ENCODE results near the gene GSTM3. TPM values are rescaled to one million over a fixed set of nuclear protein-coding genes. Genes with fewer than 3 reads are reported as not detected.
A peak's percentile ranks its signal among the peaks of the same experiment; 100 is the strongest.

GSTM3 gene
- total and polyA plus RNA-seq, 2 of the 13 experiments (the other 11 are each of a cell fraction or from before 2014, with no cell fraction given): 127 to 142 TPM

DNA sequence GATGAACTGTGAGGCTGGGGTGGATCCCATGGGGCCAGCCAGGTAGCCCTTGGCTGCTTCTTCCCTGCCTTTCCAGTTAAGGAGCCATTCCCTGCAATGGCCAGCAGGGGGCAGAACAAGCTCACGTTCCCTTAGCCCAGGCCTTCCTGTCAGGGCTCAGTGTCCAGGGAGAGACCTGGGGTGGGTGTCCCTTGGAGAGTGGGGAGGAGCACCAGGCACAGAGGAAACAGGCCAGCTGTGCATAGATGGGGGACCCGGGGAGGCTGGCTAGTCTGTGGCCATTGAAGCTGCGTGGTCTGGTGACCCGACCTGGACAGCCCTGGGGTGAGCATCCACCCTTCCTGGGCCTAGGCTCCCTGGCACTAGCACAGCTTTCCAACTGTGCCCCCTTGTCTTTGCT lies 36.1 kb upstream of the GSTM3 start:
- Histone ChIP-seq H3K79me2 (ENCODE audit: insufficient read depth, low read length) (no peaks in the 10 kb centered on the region), H3K4me3 (replicated peaks in 1 of 3; ENCODE audit: insufficient read depth in 1 of 3, low read depth in 2 of 3, low read length in 3 of 3) (no peak overlapping the region), H3K9ac (ENCODE audit: insufficient read depth, low read depth, low read length) (no peak overlapping the region), H3K27me3 (ENCODE audit: control insufficient read depth in 1 of 2, insufficient read depth in 2 of 2, low read length in 2 of 2) (no peaks in the 10 kb centered on the region), H2AFZ (ENCODE audit: low read length) (no peak overlapping the region), H4K20me1 (ENCODE audit: insufficient read depth, low read length) (no peaks in the 10 kb centered on the region), H3K4me1 (ENCODE audit: insufficient read depth, low read length) (peaks cover 29% of the 10 kb centered on the region), H3K27ac (ENCODE audit: extremely low read length, insufficient read depth, low read length) (no peak overlapping the region), H3K36me3 (replicated peaks in 1 of 2; ENCODE audit: control insufficient read depth in 1 of 2, insufficient read depth in 2 of 2, low read length in 2 of 2) (no peaks in the 10 kb centered on the region), H3K9me3 (ENCODE audit: low read length) (peaks cover 8% of the 10 kb centered on the region), H3K4me2 (ENCODE audit: low read depth, low read length) (peak overlapping the region; percentile 52)
- ChIA-PET POLR2A (interaction anchor here (1.1 to 2.2 kb wide), 3 partner anchors 13 to 207 kb away, joined by 3 to 19 read pairs (median 8); partner anchors contain the start of genes AHCYL1 and EPS8L3), CTCF (ENCODE audit: low intra/inter-chr PET ratio, low total read pairs) (interaction anchor here (1.1 to 2.7 kb wide), 6 partner anchors 12 to 235 kb away, joined by 3 to 48 read pairs (median 9); partner anchors contain the start of gene AHCYL1)
- WGBS (ENCODE audit: low lambda C conversion rate): no CpG with 5 or more reads among the region's 4 CpGs
- intact Hi-C loops (cut with micrococcal nuclease; ENCODE audit: unreplicated experiment) (loop anchor here (1.0 to 5.0 kb wide), 4 partner anchors 135 to 234 kb away; partner anchors contain the start of genes AHCYL1 and CSF1), in situ Hi-C loops (cut with HindIII; ENCODE audit: extremely low pct_ligation_motif_present, low pct_unique_long_range_greater_than_20kb) (loop anchor here (5.0 kb wide), 1 partner anchor 205 kb away; the partner anchor contains the start of gene AHCYL1)
- ATAC-seq (peak; percentile 87), FAIRE-seq (peak; percentile 94), DNase-seq (ENCODE audit: low spot score) (peak; percentile 76)
- no TSS peak for BruUV-seq (replicated peaks)
- TF ChIP-seq ZNF263 (CRISPR knock-in tag; IDR thresholded peaks at IDR 0.05) (peak; percentile 58; the same call in 1 of the 2 replicates), AKNA (CRISPR knock-in tag; IDR thresholded peaks at IDR 0.05; ENCODE audit: borderline replicate concordance) (no peak), DNMT3B (CRISPR knock-in tag; conservative IDR thresholded peaks at IDR 0.05) (0 out of 2 replicates have a peak, but pooled peaks have one; percentile 47), ZNF740 (CRISPR knock-in tag; IDR thresholded peaks at IDR 0.05) (no peak), ZNF556 (CRISPR knock-in tag; IDR thresholded peaks at IDR 0.05; ENCODE audit: borderline replicate concordance) (peak; percentile 60; the same call in 1 of the 2 replicates), KAT8 (CRISPR knock-in tag; IDR thresholded peaks at IDR 0.05) (0 out of 2 replicates have a peak, but pooled peaks have one; percentile 41), YEATS2 (CRISPR knock-in tag; IDR thresholded peaks at IDR 0.05; ENCODE audit: borderline replicate concordance) (0 out of 2 replicates have a peak, but pooled peaks have one; percentile 12), ZNF614 (CRISPR knock-in tag; IDR thresholded peaks at IDR 0.05; ENCODE audit: borderline replicate concordance) (peak; percentile 16; the same call in 1 of the 2 replicates), SP4 (CRISPR knock-in tag; IDR thresholded peaks at IDR 0.05) (0 out of 2 replicates have a peak, but pooled peaks have one; percentile 20), PHF20 (CRISPR knock-in tag; IDR thresholded peaks at IDR 0.05) (no peak), ZNF225 (CRISPR knock-in tag; IDR thresholded peaks at IDR 0.05) (0 out of 2 replicates have a peak, but pooled peaks have one; percentile 56), FOSL2 (CRISPR knock-in tag; IDR thresholded peaks at IDR 0.05) (peak; percentile 48), LCORL (IDR thresholded peaks at IDR 0.05) (no peak), LCORL (CRISPR knock-in tag; IDR thresholded peaks at IDR 0.05) (0 out of 2 replicates have a peak, but pooled peaks have one; percentile 45), ZNF331 (CRISPR knock-in tag; IDR thresholded peaks at IDR 0.05) (0 out of 2 replicates have a peak, but pooled peaks have one; percentile 19), TFDP1 (CRISPR knock-in tag; IDR thresholded peaks at IDR 0.05; ENCODE audit: borderline replicate concordance) (peak; percentile 17; the same call in 1 of the 2 replicates), SALL1 (CRISPR knock-in tag; IDR thresholded peaks at IDR 0.05) (peak; percentile 52)

All from HepG2 (cell line).